GM18520 (cell line): ENCODE results near the gene CDH4.

Experiments
- ATAC-seq: cut with Tn5 transposase; IDR thresholded peaks from one replicate; pipeline ENCODE4 v1.9.1; 2021; ENCODE audit not compliant: unreplicated experiment

CDH4 gene

GRCh38 chr20:61482056-61482887 lies 230.2 kb downstream of the CDH4 start:
- no peak for ATAC-seq

GRCh38 chr20:61482901-61483300 lies 230.8 kb downstream of the CDH4 start:
- no peak for ATAC-seq

GRCh38 chr20:61483336-61484067 lies 231.4 kb downstream of the CDH4 start:
- ATAC-seq, result no peak

- no peak for ATAC-seq
Measured at GRCh38 chr20:61486198-61486597, 234.1 kb downstream of the CDH4 start.

GRCh38 chr20:61487346-61487996 lies 235.4 kb downstream of the CDH4 start:
- ATAC-seq, result no peak

- no peak for ATAC-seq
Measured at GRCh38 chr20:61487997-61488371, 235.9 kb downstream of the CDH4 start.

- no peak for ATAC-seq
Measured at GRCh38 chr20:61490721-61491120, 238.7 kb downstream of the CDH4 start.

- ATAC-seq, result no peak
Measured at GRCh38 chr20:61492065-61492464, 240.0 kb downstream of the CDH4 start.

- ATAC-seq, result no peak
Measured at GRCh38 chr20:61493798-61494305, 241.8 kb downstream of the CDH4 start.

GRCh38 chr20:61494763-61495575 lies 242.9 kb downstream of the CDH4 start:
- no peak for ATAC-seq

- ATAC-seq, result no peak
Measured at GRCh38 chr20:61497029-61497627, 245.1 kb downstream of the CDH4 start.

- no peak for ATAC-seq
Measured at GRCh38 chr20:61499859-61500554, 247.9 kb downstream of the CDH4 start.

GRCh38 chr20:61500791-61501321 lies 248.8 kb downstream of the CDH4 start:
- ATAC-seq, result no peak

GRCh38 chr20:61502433-61502832 lies 250.4 kb downstream of the CDH4 start:
- ATAC-seq, result no peak

- ATAC-seq, result no peak
Measured at GRCh38 chr20:61503106-61503505, 251.0 kb downstream of the CDH4 start.

GRCh38 chr20:61505508-61505907 lies 253.4 kb downstream of the CDH4 start:
- no peak for ATAC-seq

- no peak for ATAC-seq
Measured at GRCh38 chr20:61507778-61508177, 255.7 kb downstream of the CDH4 start.

GRCh38 chr20:61508301-61509096 lies 256.4 kb downstream of the CDH4 start:
- ATAC-seq, result no peak
